A549 (cell line): Measurements from ENCODE around the gene DAO. TPM values are rescaled to one million over a fixed set of nuclear protein-coding genes. Genes with fewer than 3 reads are reported as not detected.

Source experiments
- ATAC-seq, 2 experiments: fragments of 200-7000 bp in 1 of 2; fragments of >200 bp in 1 of 2; cut with Nextera tagmentation in 1 of 2; cut with Tn5 transposase in 1 of 2; 3 replicates each; pipeline versions ENCODE4 v1.8.0 to v1.9.1; 2018 to 2020; ENCODE audit warnings: mild to moderate bottlenecking in 1 of 2, moderate library complexity in 1 of 2
- CTCF ChIA-PET: fragments of 300-600 bp; sonication (Branson Sonifier 250); formaldehyde crosslinking; extraction: SDS; loops from one replicate; lab custom pipeline; 2021; ENCODE audit warnings: antibody characterized with exemption, inconsistent platforms; lab: Yijun Ruan, JAX
- POLR2A ChIA-PET: fragments of 350-600 bp; formaldehyde crosslinking; extraction: SDS; loops from one replicate; lab custom pipeline; 2021; ENCODE audit warnings: antibody characterized with exemption, inconsistent platforms; lab: Yijun Ruan, JAX
- DNase-seq, 2 experiments: peaks; one replicate each; pipeline versions ENCODE4 v3.0.0 to v3.0.0-alpha.2; 2011 to 2016; ENCODE audit warnings: low read depth in 1 of 2, low spot score in 1 of 2
- FAIRE-seq: peaks from 2 replicates; lab custom pipeline; 2011; peaks lifted over from hg19 to GRCh38; lab: Jason Lieb, UNC
- H3K27ac ChIP-seq, 2 experiments: fragments of >200 bp; sonication (Bioruptor Twin); formaldehyde crosslinking; 3 replicates each; pipeline ENCODE4 v1.5.1; 2016 to 2017
- H3K4me1 ChIP-seq: fragments of >200 bp; sonication (Bioruptor Twin); formaldehyde crosslinking; 3 replicates; pipeline ENCODE4 v1.6.1; 2016
- H3K4me2 ChIP-seq: fragments of >200 bp; sonication (Bioruptor Twin); formaldehyde crosslinking; 3 replicates; pipeline ENCODE4 v1.6.1; 2016
- H3K4me3 ChIP-seq: fragments of >200 bp; sonication (Bioruptor Twin); formaldehyde crosslinking; 3 replicates; pipeline ENCODE4 v1.5.1; 2016
- H3K9me3 ChIP-seq: fragments of >200 bp; sonication (Bioruptor Twin); formaldehyde crosslinking; 3 replicates; pipeline ENCODE4 v1.6.1; 2016
- CBX8 ChIP-seq: fragments of 200-600 bp; sonication (generic); IDR thresholded peaks from 2 replicates; pipeline ENCODE4 v1.6.1; 2016
- CHD4 ChIP-seq: fragments of 200-600 bp; sonication (generic); IDR thresholded peaks from 2 replicates; pipeline ENCODE4 v1.6.1; 2016; ENCODE audit warnings: antibody characterized with exemption, mild to moderate bottlenecking, borderline replicate concordance
- CTCF ChIP-seq: fragments of >200 bp; sonication (Bioruptor Twin); formaldehyde crosslinking; IDR thresholded peaks from 3 replicates; pipeline ENCODE4 v1.5.1; 2016
- EHMT2 ChIP-seq: fragments of 200-600 bp; sonication (generic); IDR thresholded peaks from 2 replicates; pipeline ENCODE4 v1.6.1; 2016; ENCODE audit warnings: antibody characterized with exemption, low read depth, mild to moderate bottlenecking, moderate library complexity
- EP300 ChIP-seq, 2 experiments: fragments of >200 bp; sonication (Bioruptor Twin); formaldehyde crosslinking; IDR thresholded peaks; 2 replicates in 1 of 2; 3 replicates in 1 of 2; pipeline ENCODE4 v1.6.1; 2016 to 2017
- FOSL2 ChIP-seq, 2 experiments: fragments of 450-650 bp in 1 of 2; fragments of >200 bp in 1 of 2; sonication (Bioruptor Twin) in 1 of 2; formaldehyde crosslinking; IDR thresholded peaks; 2 replicates each; pipeline versions ENCODE4 v1.5.0 to v1.6.1; 2016 to 2020; ENCODE audit warnings: mild to moderate bottlenecking in 1 of 2, moderate library complexity in 1 of 2
- GATA3 ChIP-seq: IDR thresholded peaks from 2 replicates; pipeline ENCODE4 v1.6.1; 2012; ENCODE audit warnings: borderline replicate concordance
- HDAC2 ChIP-seq: fragments of 200-600 bp; sonication (generic); IDR thresholded peaks from 2 replicates; pipeline ENCODE4 v1.6.1; 2016
- HEYL ChIP-seq: fragments of 250-450 bp; sonication (Bioruptor Pico); IDR thresholded peaks from 2 replicates; pipeline ENCODE4 v1.8.0; 2021; ENCODE audit warnings: mild to moderate bottlenecking, moderate library complexity
- HMGXB4 ChIP-seq: fragments of 250-450 bp; sonication (Bioruptor Pico); IDR thresholded peaks from 2 replicates; pipeline ENCODE4 v1.5.0; 2021; ENCODE audit warnings: mild to moderate bottlenecking, moderate library complexity, borderline replicate concordance
- HOXB13 ChIP-seq: fragments of 250-450 bp; sonication (Bioruptor Pico); IDR thresholded peaks from 2 replicates; pipeline ENCODE4 v1.5.0; 2020; ENCODE audit warnings: low read depth, mild to moderate bottlenecking, moderate library complexity
- JUNB ChIP-seq: fragments of >200 bp; sonication (Bioruptor Twin); formaldehyde crosslinking; IDR thresholded peaks from 2 replicates; pipeline ENCODE4 v1.6.1; 2016
- PBX3 ChIP-seq: IDR thresholded peaks from 2 replicates; pipeline ENCODE4 v1.6.1; 2012
- PHF8 ChIP-seq: fragments of 200-600 bp; sonication (generic); IDR thresholded peaks from 2 replicates; pipeline ENCODE4 v1.6.1; 2016; ENCODE audit warnings: low read depth, mild to moderate bottlenecking, antibody characterized with exemption, moderate library complexity, borderline replicate concordance
- POLR2A ChIP-seq: IDR thresholded peaks from 2 replicates; pipeline ENCODE4 v1.6.1; 2012; ENCODE audit warnings: mild to moderate bottlenecking, low read length
- POLR2AphosphoS2 ChIP-seq: conservative IDR thresholded peaks from 2 replicates; pipeline ENCODE4 v1.6.1; 2012; ENCODE audit warnings: low read length, improper control_type of control experiment, inconsistent platforms
- RARB ChIP-seq: fragments of 250-450 bp; sonication (Bioruptor Pico); IDR thresholded peaks from 2 replicates; pipeline ENCODE4 v1.8.0; 2021; ENCODE audit warnings: mild to moderate bottlenecking, moderate library complexity
- RCOR1 ChIP-seq: fragments of 150-350 bp; IDR thresholded peaks from 2 replicates; pipeline ENCODE4 v1.6.1; 2014; ENCODE audit warnings: antibody characterized with exemption, low read length, low read depth
- REST ChIP-seq: fragments of 200-600 bp; sonication (generic); IDR thresholded peaks from 2 replicates; pipeline ENCODE4 v1.6.1; 2016; ENCODE audit warnings: antibody characterized with exemption, mild to moderate bottlenecking, moderate library complexity
- SMC3 ChIP-seq: fragments of >200 bp; sonication (Bioruptor Twin); formaldehyde crosslinking; IDR thresholded peaks from 3 replicates; pipeline ENCODE4 v1.6.1; 2018; ENCODE audit warnings: inconsistent platforms
- SREBF2 ChIP-seq: fragments of 450-650 bp; IDR thresholded peaks from 2 replicates; pipeline ENCODE4 v1.6.1; 2014; ENCODE audit warnings: mild to moderate bottlenecking, moderate library complexity
- TP53 ChIP-seq: fragments of 250-450 bp; sonication (Bioruptor Pico); IDR thresholded peaks from 2 replicates; pipeline ENCODE4 v1.5.0; 2021; ENCODE audit warnings: mild to moderate bottlenecking, moderate library complexity
- USF2 ChIP-seq: fragments of 450-650 bp; IDR thresholded peaks from 2 replicates; pipeline ENCODE4 v1.6.1; 2014; ENCODE audit warnings: antibody characterized with exemption
- ZC3H11A ChIP-seq: fragments of 450-650 bp; IDR thresholded peaks from 2 replicates; pipeline ENCODE4 v1.6.1; 2014; ENCODE audit warnings: antibody characterized with exemption, mild to moderate bottlenecking
- ZFP36 ChIP-seq: fragments of 450-650 bp; IDR thresholded peaks from 2 replicates; pipeline ENCODE4 v1.6.1; 2014; ENCODE audit warnings: borderline replicate concordance; ENCODE audit not compliant: partially characterized antibody
- ZSCAN20 ChIP-seq: fragments of 250-450 bp; sonication (Bioruptor Pico); IDR thresholded peaks from 2 replicates; pipeline ENCODE4 v1.8.0; 2022; ENCODE audit warnings: mild to moderate bottlenecking, moderate library complexity
- WGBS: methylation state at CpG from one replicate; pipeline ENCODE4 v1.1.6; 2017; ENCODE audit errors: missing lambda C conversion rate; 5-methylcytosine and 5-hydroxymethylcytosine counted together
- polyA plus RNA-seq, 4 experiments: library from polyadenylated mRNA; depleted of rRNA in 3 of 4; stranded (reverse); fragments of >200 nt; fragmentation: RNase III in 1 of 4; extraction: RNeasy Plus Mini Kit Qiagen cat#74134 plus additional on column Dnase treatment in 1 of 4; gene quantifications; 2 replicates in 3 of 4; 3 replicates in 1 of 4; pipeline ENCODE4 v1.2.3, GENCODE V29; 2011 to 2017

The DAO gene
- polyA plus RNA-seq, 2 of the 4 experiments (the other 2 are of a cell fraction), result not detected

GRCh38 chr12:108847705-108848104 is 32.2 kb upstream of the DAO start:
- Histone ChIP-seq H3K9me3 (no peaks in the 10 kb centered on the region), H3K4me2 (no peak overlapping the region), H3K4me1 (peaks cover 53% of the 10 kb centered on the region), H3K27ac (peak overlapping the region in 1 of 2 experiments; percentile 8; a peak in 2 of 6 replicates), H3K4me3 (no peak overlapping the region)
- ChIA-PET POLR2A (interaction anchor here (0.6 to 0.7 kb wide), 2 partner anchors 9 to 10 kb away, joined by 3 read pairs; partner anchors contain the start of gene SSH1), CTCF (interaction anchor here (0.5 to 9.0 kb wide), 7 partner anchors 9 to 268 kb away, joined by 3 to 66 read pairs (median 3); partner anchors contain the start of gene ALKBH2)
- ATAC-seq (no peak), FAIRE-seq (no peak), DNase-seq (no peak)
- WGBS, result 91% methylated on average over 10 of the region's 10 CpGs
- TF ChIP-seq PHF8 (no peak), EP300 (IDR thresholded peaks at IDR 0.05) (no peak), ZC3H11A (no peak), RARB (CRISPR knock-in tag) (no peak), CHD4 (no peak), USF2 (no peak), HOXB13 (CRISPR knock-in tag) (no peak), FOSL2 (IDR thresholded peaks at IDR 0.05) (no peak), FOSL2 (CRISPR knock-in tag; IDR thresholded peaks at IDR 0.05) (no peak), EHMT2 (no peak), PBX3 (no peak), RCOR1 (no peak), HEYL (CRISPR knock-in tag) (no peak), SREBF2 (no peak), POLR2AphosphoS2 (no peak), HMGXB4 (CRISPR knock-in tag) (no peak)
- TF ChIP-seq, all 56 proteins: peak for 0

- Histone ChIP-seq H3K4me3 (no peak overlapping the region), H3K9me3 (no peaks in the 10 kb centered on the region), H3K4me2 (peak overlapping the region; percentile 34; the same call in 2 of the 3 replicates), H3K4me1 (peaks cover 68% of the 10 kb centered on the region), H3K27ac (peak overlapping the region; percentile 95; a peak in 5 of 6 replicates)
- no peak for TF ChIP-seq ZFP36
- no peak for TF ChIP-seq HDAC2
- no peak for TF ChIP-seq ZSCAN20 (CRISPR knock-in tag)
- TF ChIP-seq TP53 (CRISPR knock-in tag), result no peak
- no peak for TF ChIP-seq EHMT2
- TF ChIP-seq JUNB, result no peak
- TF ChIP-seq REST, result no peak
- TF ChIP-seq CTCF, result no peak
- TF ChIP-seq RCOR1, result no peak
- TF ChIP-seq GATA3, result no peak
- no peak for TF ChIP-seq POLR2AphosphoS2
- TF ChIP-seq POLR2A, result no peak
- no peak for TF ChIP-seq CBX8
- no peak for TF ChIP-seq HEYL (CRISPR knock-in tag)
- TF ChIP-seq FOSL2 (IDR thresholded peaks at IDR 0.05), result no peak
- TF ChIP-seq FOSL2 (CRISPR knock-in tag; IDR thresholded peaks at IDR 0.05), result no peak
- no peak for TF ChIP-seq ZC3H11A
- no peak for TF ChIP-seq SMC3
- DNase-seq, result peak in 1 of 2 experiments; percentile 47
- FAIRE-seq, result no peak
- ATAC-seq, result no peak
- ChIA-PET POLR2A (interaction anchor here (0.6 to 2.4 kb wide), 9 partner anchors 10 to 1822 kb away, joined by 3 to 19 read pairs (median 4); no protein-coding TSS in a partner anchor), CTCF (interaction anchor here (0.7 to 9.0 kb wide), 5 partner anchors 11 to 185 kb away, joined by 3 to 66 read pairs (median 4); no protein-coding TSS in a partner anchor)
These were observed 30.2 kb upstream of the DAO start for GRCh38 chr12:108849660-108850059.
